PC-9 (cell line): Measurements from ENCODE around the gene PHLDB2. TPM values are rescaled to one million over a fixed set of nuclear protein-coding genes. Genes with fewer than 3 reads are reported as not detected.
A peak's percentile ranks its signal among the peaks of the same experiment; 100 is the strongest.

Experiments used
- BruUV-seq: library from RNA; stranded (reverse); fragments of 400-500 nt; replicated peaks from 2 replicates; lab custom pipeline; 2021; lab: Mats Ljungman, UMichigan
- CTCF ChIA-PET: fragments of 300-600 bp; sonication (Branson Sonifier 250); formaldehyde crosslinking; loops from one replicate; lab custom pipeline; 2022; ENCODE audit warnings: antibody characterized with exemption; lab: Charles Lee
- POLR2A ChIA-PET: fragments of 300-600 bp; sonication (Branson Sonifier 250); formaldehyde crosslinking; loops from one replicate; lab custom pipeline; 2022; ENCODE audit warnings: antibody characterized with exemption; ENCODE audit not compliant: unreplicated experiment; lab: Charles Lee
- DNase-seq, 2 experiments: peaks; one replicate each; pipeline versions ENCODE4 v3.0.0 to v3.0.0-alpha.2; 2015 to 2022; ENCODE audit warnings: mixed read lengths in 1 of 2
- H2AFZ ChIP-seq: fragments of 200-600 bp; sonication (generic); 2 replicates; pipeline ENCODE4 v1.8.1; 2017; ENCODE audit warnings: antibody characterized with exemption
- H3F3A ChIP-seq: fragments of 200-600 bp; sonication (generic); 2 replicates; pipeline ENCODE4 v1.8.1; 2017; ENCODE audit warnings: antibody characterized with exemption, mild to moderate bottlenecking, low read depth; ENCODE audit not compliant: insufficient read depth
- H3K27ac ChIP-seq: fragments of 200-600 bp; sonication (generic); 2 replicates; pipeline ENCODE4 v1.6.1; 2016; ENCODE audit warnings: mixed run types
- H3K27me3 ChIP-seq: fragments of 200-600 bp; sonication (generic); 2 replicates; pipeline ENCODE4 v1.6.1; 2016; ENCODE audit warnings: low read depth, mixed run types; ENCODE audit not compliant: insufficient read depth
- H3K36me3 ChIP-seq: fragments of 200-600 bp; sonication (generic); 2 replicates; pipeline ENCODE4 v1.6.1; 2016; ENCODE audit warnings: low read depth, mixed run types
- H3K4me1 ChIP-seq: fragments of 200-600 bp; sonication (generic); replicated peaks from 2 replicates; pipeline ENCODE4 v1.6.1; 2016; ENCODE audit warnings: mixed run types; ENCODE audit not compliant: insufficient read depth
- H3K4me2 ChIP-seq: fragments of 200-600 bp; sonication (generic); 2 replicates; pipeline ENCODE4 v1.6.1; 2017; ENCODE audit warnings: mixed run types
- H3K4me3 ChIP-seq: fragments of 200-600 bp; sonication (generic); 2 replicates; pipeline ENCODE4 v1.6.1; 2016; ENCODE audit warnings: mixed run types
- H3K79me2 ChIP-seq: fragments of 200-600 bp; sonication (generic); 2 replicates; pipeline ENCODE4 v1.6.1; 2017; ENCODE audit warnings: low read depth, mixed run types
- H3K9me2 ChIP-seq: fragments of 200-600 bp; sonication (generic); 2 replicates; pipeline ENCODE4 v1.8.1; 2017; ENCODE audit warnings: mild to moderate bottlenecking; ENCODE audit not compliant: insufficient read depth
- H3K9me3 ChIP-seq: fragments of 200-600 bp; sonication (generic); 2 replicates; pipeline ENCODE4 v1.8.1; 2016; ENCODE audit warnings: low read depth; ENCODE audit not compliant: insufficient read depth
- H4K20me1 ChIP-seq: fragments of 200-600 bp; sonication (generic); 2 replicates; pipeline ENCODE4 v1.8.1; 2017; ENCODE audit not compliant: insufficient read depth
- CTCF ChIP-seq: fragments of 200-600 bp; sonication (generic); conservative IDR thresholded peaks from 2 replicates; pipeline ENCODE4 v1.6.1; 2017; ENCODE audit warnings: mixed run types, antibody characterized with exemption, mild to moderate bottlenecking, moderate library complexity
- EZH2 ChIP-seq: fragments of 200-600 bp; sonication (generic); IDR thresholded peaks from 2 replicates; pipeline ENCODE4 v1.8.0; 2017; ENCODE audit warnings: antibody characterized with exemption, low read depth
- intact Hi-C: fragments of 100-400 bp; cut with micrococcal nuclease; formaldehyde crosslinking; loops from one replicate; pipeline ENCODE4 v1.10.0; 2022; ENCODE audit not compliant: unreplicated experiment
- total RNA-seq: library from RNA; stranded (reverse); gene quantifications from 2 replicates; pipeline ENCODE4 v1.2.3, GENCODE V29; 2021

Gene PHLDB2
- total RNA-seq, 1 experiment from 2014 or later: 42.7 TPM

- no TSS peak for BruUV-seq
- no peak overlapping the region for H2AFZ ChIP-seq
Measured at GRCh38 chr3:112013784-112014143, 154.7 kb downstream of the PHLDB2 start.

GRCh38 chr3:112017091-112017490 is 158.0 kb downstream of the PHLDB2 start:
- ChIA-PET POLR2A (interaction anchor here (0.7 kb wide), 1 partner anchor 18 kb away, joined by 4 read pairs; the partner anchor contains the start of gene TAGLN3), CTCF (no interaction called here)
- H3K4me1 ChIP-seq: no peaks in the 10 kb centered on the region
- no peaks in the 10 kb centered on the region for H4K20me1 ChIP-seq
- H3K36me3 ChIP-seq: no peaks in the 10 kb centered on the region
- no TSS peak for BruUV-seq
- H3K4me3 ChIP-seq: no peak overlapping the region
- H2AFZ ChIP-seq: no peak overlapping the region
- H3K9me2 ChIP-seq: no peaks in the 10 kb centered on the region
- H3K27ac ChIP-seq: no peak overlapping the region
- no peaks in the 10 kb centered on the region for H3K27me3 ChIP-seq
- TF ChIP-seq EZH2 (no peak), CTCF (no peak)
- intact Hi-C loops: no loop called here
- H3K9me3 ChIP-seq: 0 out of 2 replicates have a peak, but pooled peaks cover 3% of the 10 kb centered on the region
- H3K4me2 ChIP-seq: no peak overlapping the region
- no peaks in the 10 kb centered on the region for H3K79me2 ChIP-seq
- no peaks in the 10 kb centered on the region for H3F3A ChIP-seq
- DNase-seq: peak in 1 of 2 experiments; percentile 55

More at GRCh38 chr3:112013784-112014143, 154.7 kb downstream of the PHLDB2 start:
- Histone ChIP-seq H4K20me1 (no peaks in the 10 kb centered on the region), H3K4me1 (no peaks in the 10 kb centered on the region), H3K4me3 (no peak overlapping the region), H3K9me3 (no peaks in the 10 kb centered on the region), H3F3A (no peaks in the 10 kb centered on the region), H3K79me2 (no peaks in the 10 kb centered on the region), H3K27me3 (no peaks in the 10 kb centered on the region), H3K4me2 (peak overlapping the region; percentile 11; the same call in 1 of the 2 replicates), H3K36me3 (no peaks in the 10 kb centered on the region), H3K9me2 (no peaks in the 10 kb centered on the region), H3K27ac (no peak overlapping the region)
- TF ChIP-seq EZH2 (no peak), CTCF (peak; percentile 41; the same call in 1 of the 2 replicates)
- intact Hi-C loops: loop anchor here (1.0 to 5.0 kb wide), 3 partner anchors 25 to 436 kb away; no protein-coding TSS in a partner anchor
- CTCF ChIA-PET: interaction anchor here (0.6 to 1.6 kb wide), 19 partner anchors 12 to 436 kb away, joined by 3 to 19 read pairs (median 5); partner anchors contain the start of genes ABHD10 and TAGLN3
- DNase-seq: no peak
- POLR2A ChIA-PET: interaction anchor here (1.2 kb wide), 1 partner anchor 860 kb away, joined by 8 read pairs; no protein-coding TSS in a partner anchor

- TF ChIP-seq EZH2 (no peak), CTCF (no peak)
- Histone ChIP-seq H3K4me3 (no peak overlapping the region), H3K79me2 (no peaks in the 10 kb centered on the region), H4K20me1 (no peaks in the 10 kb centered on the region), H3K27me3 (no peaks in the 10 kb centered on the region), H3K27ac (no peak overlapping the region), H3K9me2 (no peaks in the 10 kb centered on the region), H2AFZ (no peak overlapping the region), H3F3A (no peaks in the 10 kb centered on the region), H3K9me3 (0 out of 2 replicates have a peak, but pooled peaks cover 4% of the 10 kb centered on the region), H3K4me1 (no peaks in the 10 kb centered on the region), H3K4me2 (no peak overlapping the region), H3K36me3 (no peaks in the 10 kb centered on the region)
- DNase-seq: no peak
- POLR2A ChIA-PET: no interaction called here
- BruUV-seq: no TSS peak
- intact Hi-C loops: no loop called here
- CTCF ChIA-PET: no interaction called here
Measured at GRCh38 chr3:112018712-112019111, 159.6 kb downstream of the PHLDB2 start.
